ENCODE measurements around the gene TM6SF1.

GRCh38 chr15:83112956-83113299 is 5.5 kb downstream of the TM6SF1 start:
- TF ChIP-seq EZH2 (optimal IDR thresholded peaks at IDR 0.05; ENCODE audit: low read depth, low read length) (no peak), EZH2phosphoT487 (IDR thresholded peaks at IDR 0.05; ENCODE audit: low read length) (no peak)
